Endothelial cell of umbilical vein (primary cell): Measurements from ENCODE around the gene EMID1. TPM values are rescaled to one million over a fixed set of nuclear protein-coding genes. Genes with fewer than 3 reads are reported as not detected.
"Not testable (repeated sequence)": the region's sequence is repeated elsewhere in the genome, so short reads cannot be mapped to it uniquely, and the experiment has no call there.

Experiments used
- BruUV-seq: library from RNA; stranded (reverse); fragments of 400-500 nt; replicated peaks from 2 replicates; lab custom pipeline; 2021; lab: Mats Ljungman, UMichigan
- CTCF ChIA-PET: fragments of 300-600, 350-600 bp; sonication (Branson Sonifier 250); formaldehyde crosslinking; loops from one replicate; lab custom pipeline; 2021; ENCODE audit warnings: antibody characterized with exemption, inconsistent platforms; lab: Charles Lee
- POLR2A ChIA-PET: fragments of 300-600, 350-600 bp; sonication (Branson Sonifier 250); formaldehyde crosslinking; loops from one replicate; lab custom pipeline; 2021; ENCODE audit warnings: antibody characterized with exemption, inconsistent platforms; lab: Charles Lee
- DNase-seq: peaks from one replicate; pipeline ENCODE4 v3.0.0-alpha.2; 2011; ENCODE audit warnings: low read depth, low spot score
- FAIRE-seq: peaks from 2 replicates; lab custom pipeline; 2011; peaks lifted over from hg19 to GRCh38; lab: Jason Lieb, UNC
- H2AFZ ChIP-seq: 2 replicates; pipeline ENCODE4 v1.6.0; 2012; ENCODE audit warnings: low read depth, low read length, control low read depth, inconsistent platforms
- H3K27ac ChIP-seq: 2 replicates; pipeline ENCODE4 v1.5.1; 2011; ENCODE audit warnings: low read depth, mild to moderate bottlenecking, control low read depth, low read length, moderate library complexity; ENCODE audit not compliant: insufficient read depth
- H3K27me3 ChIP-seq, 2 experiments: 2 replicates each; pipeline versions ENCODE4 v1.6.0 to v1.6.1; 2011; ENCODE audit warnings: low read length in 2 of 2, mixed read lengths in 1 of 2; ENCODE audit not compliant: control insufficient read depth in 2 of 2, insufficient read depth in 2 of 2
- H3K36me3 ChIP-seq, 2 experiments: 2 replicates in 1 of 2; 3 replicates in 1 of 2; pipeline ENCODE4 v1.5.1; 2011; ENCODE audit warnings: low read length in 2 of 2, mild to moderate bottlenecking in 1 of 2, moderate library complexity in 1 of 2; ENCODE audit not compliant: control insufficient read depth in 2 of 2, insufficient read depth in 2 of 2; ENCODE audit errors: extremely low read depth in 1 of 2
- H3K4me1 ChIP-seq: 3 replicates; pipeline ENCODE4 v1.5.1; 2011; ENCODE audit warnings: mild to moderate bottlenecking, low read length; ENCODE audit not compliant: control insufficient read depth, insufficient read depth; ENCODE audit errors: extremely low read depth
- H3K4me2 ChIP-seq: 2 replicates; pipeline ENCODE4 v1.6.1; 2011; ENCODE audit warnings: low read length, control low read depth, mixed read lengths; ENCODE audit not compliant: insufficient read depth
- H3K4me3 ChIP-seq, 3 experiments: fragments of 200-600 bp in 1 of 3; sonication (generic), shearing (Covaris generic) in 1 of 3; replicated peaks in 1 of 3; 2 replicates each; pipeline ENCODE4 v1.5.1; 2011 to 2016; ENCODE audit warnings: control low read depth in 3 of 3, low read length in 3 of 3, mild to moderate bottlenecking in 2 of 3, inconsistent platforms in 1 of 3, low read depth in 1 of 3, moderate library complexity in 1 of 3; ENCODE audit not compliant: insufficient read depth in 1 of 3
- H3K79me2 ChIP-seq: 2 replicates; pipeline ENCODE4 v1.6.0; 2012; ENCODE audit warnings: low read length, inconsistent platforms; ENCODE audit not compliant: control insufficient read depth, insufficient read depth
- H3K9ac ChIP-seq: replicated peaks from 2 replicates; pipeline ENCODE3; 2011; ENCODE audit warnings: low read length, control low read depth; ENCODE audit not compliant: insufficient read depth; ENCODE audit errors: extremely low read depth
- H3K9me1 ChIP-seq: replicated peaks from 3 replicates; pipeline ENCODE4 v1.6.0; 2011; ENCODE audit warnings: mild to moderate bottlenecking, low read length; ENCODE audit not compliant: control insufficient read depth, insufficient read depth; ENCODE audit errors: extremely low read depth
- H3K9me3 ChIP-seq: replicated peaks from 2 replicates; pipeline ENCODE4 v1.5.1; 2012; ENCODE audit warnings: low read length, inconsistent platforms; ENCODE audit not compliant: control insufficient read depth, insufficient read depth
- H4K20me1 ChIP-seq: replicated peaks from 2 replicates; pipeline ENCODE3; 2011; ENCODE audit warnings: mild to moderate bottlenecking, low read length; ENCODE audit not compliant: control insufficient read depth, insufficient read depth; ENCODE audit errors: extremely low read depth
- CTCF ChIP-seq, 2 donors: IDR thresholded peaks; 1 replicate in 1 of 2; 2 replicates in 1 of 2; pipeline ENCODE4 v1.5.1; 2011; ENCODE audit warnings: low read length in 2 of 2, mild to moderate bottlenecking in 2 of 2, moderate library complexity in 2 of 2, control low read depth in 1 of 2, inconsistent platforms in 1 of 2, low read depth in 1 of 2; ENCODE audit not compliant: insufficient read depth in 1 of 2; ENCODE audit errors: extremely low read depth in 1 of 2
- POLR2AphosphoS5 ChIP-seq: IDR thresholded peaks from 2 replicates; pipeline ENCODE4 v1.6.1; 2012; ENCODE audit warnings: low read depth, mild to moderate bottlenecking, control low read depth, low read length, moderate library complexity; ENCODE audit not compliant: insufficient read depth
- dilution Hi-C: fragments of 300-500 bp; cut with MboI; formaldehyde crosslinking; loops from one replicate; pipeline ENCODE4 v1.15.0; 2019; ENCODE audit warnings: low sequenced_read_pairs; ENCODE audit not compliant: extremely low pct_ligation_motif_present
- intact Hi-C: fragments of 100-400 bp; cut with micrococcal nuclease; formaldehyde crosslinking; loops from one replicate; pipeline ENCODE4 v1.10.0; 2022
- polyA plus RNA-seq, 4 experiments: library from polyadenylated mRNA; depleted of rRNA in 3 of 4; stranded (reverse) in 3 of 4; unstranded in 1 of 4; fragments of >200 nt; gene quantifications; 2 replicates each; pipeline versions ENCODE4 v1.2.1 to v1.2.3, GENCODE V29; 2011 to 2012; ENCODE audit warnings: missing spikeins in 1 of 4
- total RNA-seq: library from RNA; stranded (reverse); gene quantifications from 2 replicates; pipeline ENCODE4 v1.2.3, GENCODE V29; 2021

Gene EMID1
- total and polyA plus RNA-seq, 2 donors (not counting 3 experiments of a cell fraction or from before 2014, with no cell fraction given), result 0.51 to 0.75 TPM

- peaks cover 3 to 5% of the 10 kb centered on the region in 2 experiments for H3K27me3 ChIP-seq
- TF ChIP-seq CTCF (IDR thresholded peaks at IDR 0.05; ENCODE audit: extremely low read depth in 1 of 2, insufficient read depth in 1 of 2, low read depth in 1 of 2, low read length in 2 of 2) (peak; percentile 91 to 97), POLR2AphosphoS5 (no peak)
- dilution Hi-C loops (no loop called here), intact Hi-C loops (loop anchor here (1.0 to 2.0 kb wide), 5 partner anchors 39 to 391 kb away; no protein-coding TSS in a partner anchor)
- no peak overlapping the region for H2AFZ ChIP-seq
- DNase-seq (peak; percentile 58), FAIRE-seq (peak; percentile 97)
- H3K9me1 ChIP-seq, result no peaks in the 10 kb centered on the region
- no TSS peak for BruUV-seq
- H3K9me3 ChIP-seq, result no peaks in the 10 kb centered on the region
- H3K27ac ChIP-seq, result no peak overlapping the region
- H3K36me3 ChIP-seq, result no peaks in the 10 kb centered on the region
- H4K20me1 ChIP-seq, result no peaks in the 10 kb centered on the region
- POLR2A ChIA-PET, result no interaction called here
- H3K4me2 ChIP-seq, result no peak overlapping the region
- H3K79me2 ChIP-seq, result no peaks in the 10 kb centered on the region
- no peak overlapping the region for H3K4me3 ChIP-seq
- no peak overlapping the region for H3K9ac ChIP-seq
- H3K4me1 ChIP-seq, result no peaks in the 10 kb centered on the region
- CTCF ChIA-PET, result interaction anchor here (0.6 to 5.8 kb wide), 47 partner anchors 9 to 1194 kb away, joined by 3 to 65 read pairs (median 5); partner anchors contain the start of genes EMID1, EWSR1 and RHBDD3
These were observed 40.1 kb downstream of the EMID1 start for GRCh38 chr22:29245626-29246385.

- FAIRE-seq, intact Hi-C loops, dilution Hi-C loops, H3K9me3 ChIP-seq, DNase-seq, POLR2A ChIA-PET, H2AFZ ChIP-seq, H3K79me2 ChIP-seq, H3K4me3 ChIP-seq, H3K4me2 ChIP-seq, H3K4me1 ChIP-seq, H3K9ac ChIP-seq, H3K27me3 ChIP-seq, H3K9me1 ChIP-seq, H3K27ac ChIP-seq, BruUV-seq, H3K36me3 ChIP-seq, H4K20me1 ChIP-seq: not testable (repeated sequence)
- CTCF ChIA-PET, result interaction anchor here (1.1 to 5.8 kb wide), 7 partner anchors 13 to 647 kb away, joined by 3 to 65 read pairs (median 4); no protein-coding TSS in a partner anchor
These were observed 42.2 kb downstream of the EMID1 start for GRCh38 chr22:29247891-29248290.
